HEK293 (cell line): Measurements from ENCODE around the gene CAPN15.

ENCODE experiments used
- CTCF ChIA-PET: fragments of 350-600 bp; formaldehyde crosslinking; extraction: SDS; loops from one replicate; lab custom pipeline; 2021; ENCODE audit warnings: antibody characterized with exemption; lab: Yijun Ruan, JAX
- POLR2A ChIA-PET: fragments of 300-600 bp; formaldehyde crosslinking; extraction: SDS; loops from one replicate; lab custom pipeline; 2020; ENCODE audit warnings: antibody characterized with exemption, inconsistent platforms; lab: Yijun Ruan, JAX
- H3K27ac ChIP-seq: fragments of 200-500 bp; sonication (Bioruptor generic); 2 replicates; pipeline ENCODE4 v1.5.1; 2014; ENCODE audit warnings: low read depth, low read length, control low read depth, inconsistent platforms; ENCODE audit errors: extremely low read depth
- H3K36me3 ChIP-seq, 2 experiments: fragments of 200-500 bp in 1 of 2; sonication (Bioruptor generic) in 1 of 2; 1 replicate in 1 of 2; 2 replicates in 1 of 2; pipeline ENCODE4 v1.5.1; 2014 to 2017; ENCODE audit warnings: inconsistent platforms in 2 of 2, low read length in 2 of 2; ENCODE audit not compliant: control insufficient read depth in 2 of 2, insufficient read depth in 1 of 2
- H3K4me1 ChIP-seq: fragments of 200-500 bp; sonication (Bioruptor generic); 2 replicates; pipeline ENCODE4 v1.5.1; 2014; ENCODE audit warnings: mild to moderate bottlenecking, low read length, inconsistent platforms; ENCODE audit not compliant: control insufficient read depth, insufficient read depth
- H3K4me3 ChIP-seq: 2 replicates; pipeline ENCODE4 v1.5.1; 2011; ENCODE audit warnings: low read depth, mild to moderate bottlenecking, control low read depth, low read length, moderate library complexity
- H3K9me3 ChIP-seq: fragments of 200-500 bp; sonication (Bioruptor generic); 2 replicates; pipeline ENCODE4 v1.5.1; 2014; ENCODE audit warnings: low read depth, low read length, inconsistent platforms; ENCODE audit not compliant: control insufficient read depth, insufficient read depth
- GLI4 ChIP-seq: fragments of 450-650 bp; formaldehyde crosslinking; IDR thresholded peaks from 2 replicates; pipeline ENCODE4 v1.5.1; 2016; ENCODE audit warnings: missing biosample characterization, missing genetic modification characterization
- KLF1 ChIP-seq: fragments of 450-650 bp; formaldehyde crosslinking; IDR thresholded peaks from 2 replicates; pipeline ENCODE4 v1.5.1; 2016; ENCODE audit warnings: missing biosample characterization, missing genetic modification characterization
- KLF16 ChIP-seq: fragments of 450-650 bp; formaldehyde crosslinking; IDR thresholded peaks from 2 replicates; pipeline ENCODE4 v1.5.1; 2017; ENCODE audit warnings: missing biosample characterization, missing genetic modification characterization
- PATZ1 ChIP-seq: fragments of 450-650 bp; formaldehyde crosslinking; IDR thresholded peaks from 2 replicates; pipeline ENCODE4 v1.5.1; 2016; ENCODE audit warnings: missing biosample characterization, missing genetic modification characterization
- PRDM1 ChIP-seq: fragments of 450-650 bp; formaldehyde crosslinking; IDR thresholded peaks from 2 replicates; pipeline ENCODE4; 2016; ENCODE audit warnings: missing biosample characterization, missing genetic modification characterization
- PRDM6 ChIP-seq: fragments of 450-650 bp; formaldehyde crosslinking; IDR thresholded peaks from 2 replicates; pipeline ENCODE4 v1.5.1; 2017; ENCODE audit warnings: missing biosample characterization, missing genetic modification characterization
- ZBTB26 ChIP-seq: fragments of 450-650 bp; formaldehyde crosslinking; optimal IDR thresholded peaks from 2 replicates; pipeline ENCODE3; 2016; ENCODE audit warnings: missing biosample characterization, mild to moderate bottlenecking, missing genetic modification characterization
- ZFP69B ChIP-seq: fragments of 450-650 bp; formaldehyde crosslinking; IDR thresholded peaks from 2 replicates; pipeline ENCODE4 v1.5.1; 2016; ENCODE audit warnings: missing biosample characterization, missing genetic modification characterization
- ZIC2 ChIP-seq: fragments of 450-650 bp; formaldehyde crosslinking; IDR thresholded peaks from 2 replicates; pipeline ENCODE4 v1.5.1; 2016; ENCODE audit warnings: missing biosample characterization, missing genetic modification characterization
- ZNF112 ChIP-seq: fragments of 450-650 bp; formaldehyde crosslinking; IDR thresholded peaks from 2 replicates; pipeline ENCODE4 v1.5.0; 2017; ENCODE audit warnings: missing biosample characterization, missing genetic modification characterization
- ZNF138 ChIP-seq: fragments of 450-650 bp; formaldehyde crosslinking; IDR thresholded peaks from 2 replicates; pipeline ENCODE4 v1.5.1; 2016; ENCODE audit warnings: missing biosample characterization, missing genetic modification characterization, borderline replicate concordance
- ZNF175 ChIP-seq: fragments of 450-650 bp; formaldehyde crosslinking; IDR thresholded peaks from 2 replicates; pipeline ENCODE4 v1.5.1; 2016; ENCODE audit warnings: missing biosample characterization, missing genetic modification characterization
- ZNF223 ChIP-seq: fragments of 450-650 bp; formaldehyde crosslinking; IDR thresholded peaks from 2 replicates; pipeline ENCODE4 v1.5.1; 2016; ENCODE audit warnings: missing biosample characterization, missing genetic modification characterization
- ZNF248 ChIP-seq: fragments of 450-650 bp; formaldehyde crosslinking; IDR thresholded peaks from 2 replicates; pipeline ENCODE4 v1.5.1; 2017; ENCODE audit warnings: missing biosample characterization, missing genetic modification characterization
- ZNF391 ChIP-seq: fragments of 450-650 bp; formaldehyde crosslinking; IDR thresholded peaks from 2 replicates; pipeline ENCODE4 v1.5.1; 2016; ENCODE audit warnings: low read depth, missing biosample characterization, missing genetic modification characterization, borderline replicate concordance
- ZNF416 ChIP-seq: fragments of 450-650 bp; formaldehyde crosslinking; IDR thresholded peaks from 2 replicates; pipeline ENCODE4 v1.5.1; 2016; ENCODE audit warnings: missing biosample characterization, missing genetic modification characterization
- ZNF48 ChIP-seq: fragments of 450-650 bp; formaldehyde crosslinking; IDR thresholded peaks from 2 replicates; pipeline ENCODE4 v1.5.1; 2016; ENCODE audit warnings: missing biosample characterization, missing genetic modification characterization
- ZNF561 ChIP-seq: fragments of 450-650 bp; IDR thresholded peaks from 2 replicates; pipeline ENCODE4 v1.5.1; 2018; ENCODE audit warnings: missing biosample characterization, missing genetic modification characterization, borderline replicate concordance
- ZNF571 ChIP-seq: fragments of 450-650 bp; formaldehyde crosslinking; IDR thresholded peaks from 2 replicates; pipeline ENCODE4 v1.5.0; 2017; ENCODE audit warnings: missing biosample characterization, missing genetic modification characterization
- ZNF785 ChIP-seq: fragments of 450-650 bp; formaldehyde crosslinking; IDR thresholded peaks from 2 replicates; pipeline ENCODE4 v1.5.1; 2016; ENCODE audit warnings: missing biosample characterization, missing genetic modification characterization
- ZNF837 ChIP-seq: fragments of 450-650 bp; formaldehyde crosslinking; IDR thresholded peaks from 2 replicates; pipeline ENCODE4 v1.5.1; 2016; ENCODE audit warnings: missing biosample characterization, missing genetic modification characterization
- ZSCAN23 ChIP-seq: fragments of 450-650 bp; formaldehyde crosslinking; IDR thresholded peaks from 2 replicates; pipeline ENCODE4 v1.5.1; 2016; ENCODE audit warnings: missing biosample characterization, missing genetic modification characterization

Gene CAPN15

GRCh38 chr16:512802-513201 lies 14.7 kb upstream of the CAPN15 start:
- H3K4me3 ChIP-seq, result no peak overlapping the region
- H3K9me3 ChIP-seq, result no peaks in the 10 kb centered on the region
- POLR2A ChIA-PET, result no interaction called here
- CTCF ChIA-PET, result interaction anchor here (0.6 kb wide), 1 partner anchor 419 kb away, joined by 4 read pairs; no protein-coding TSS in a partner anchor
- H3K36me3 ChIP-seq, result peaks cover 0 to 49% of the 10 kb centered on the region in 2 experiments; a peak in 2 of 3 replicates
- no peak overlapping the region for H3K27ac ChIP-seq
- TF ChIP-seq ZNF571 (tag by site-specific recombination) (no peak), PATZ1 (tag by site-specific recombination) (no peak), ZIC2 (tag by site-specific recombination) (peak; percentile 98), ZNF785 (tag by site-specific recombination) (no peak), ZNF138 (tag by site-specific recombination) (no peak), ZNF223 (tag by site-specific recombination) (no peak), ZNF175 (tag by site-specific recombination) (no peak), ZNF561 (tag by site-specific recombination) (no peak)
- no peaks in the 10 kb centered on the region for H3K4me1 ChIP-seq

- ChIA-PET POLR2A (interaction anchor here (0.6 kb wide), 1 partner anchor 13 kb away, joined by 4 read pairs; no protein-coding TSS in a partner anchor), CTCF (no interaction called here)
- no peaks in the 10 kb centered on the region for H3K4me1 ChIP-seq
- TF ChIP-seq ZNF112 (tag by site-specific recombination) (no peak), ZBTB26 (no peak), ZNF48 (tag by site-specific recombination) (no peak), ZFP69B (tag by site-specific recombination) (no peak), ZNF837 (tag by site-specific recombination) (no peak)
- peaks cover 0 to 52% of the 10 kb centered on the region in 2 experiments; a peak in 2 of 3 replicates for H3K36me3 ChIP-seq
- no peak overlapping the region for H3K4me3 ChIP-seq
- no peak overlapping the region for H3K27ac ChIP-seq
- no peaks in the 10 kb centered on the region for H3K9me3 ChIP-seq
Measured at GRCh38 chr16:513950-514349, 13.6 kb upstream of the CAPN15 start.

GRCh38 chr16:515175-515938 lies 12.2 kb upstream of the CAPN15 start:
- POLR2A ChIA-PET, result no interaction called here
- no peak overlapping the region for H3K27ac ChIP-seq
- CTCF ChIA-PET, result no interaction called here

GRCh38 chr16:515939-516226 lies 11.6 kb upstream of the CAPN15 start:
- no peak overlapping the region for H3K27ac ChIP-seq
- no peaks in the 10 kb centered on the region for H3K9me3 ChIP-seq
- ChIA-PET POLR2A (no interaction called here), CTCF (no interaction called here)
- TF ChIP-seq GLI4 (tag by site-specific recombination) (no peak), ZNF391 (tag by site-specific recombination) (no peak), PRDM6 (no peak), ZSCAN23 (tag by site-specific recombination) (no peak), PRDM1 (tag by site-specific recombination) (no peak), KLF16 (tag by site-specific recombination) (no peak), ZNF248 (tag by site-specific recombination) (no peak)
- no peaks in the 10 kb centered on the region for H3K4me1 ChIP-seq
- H3K36me3 ChIP-seq, result peaks cover 0 to 55% of the 10 kb centered on the region in 2 experiments; a peak in 2 of 3 replicates
- H3K4me3 ChIP-seq, result no peak overlapping the region

More at GRCh38 chr16:515175-515938, 12.2 kb upstream of the CAPN15 start:
- H3K9me3 ChIP-seq, result no peaks in the 10 kb centered on the region
- TF ChIP-seq ZNF416 (tag by site-specific recombination) (no peak), KLF1 (tag by site-specific recombination) (peak; percentile 94)
- H3K4me1 ChIP-seq, result no peaks in the 10 kb centered on the region
- H3K4me3 ChIP-seq, result no peak overlapping the region
- H3K36me3 ChIP-seq, result peaks cover 0 to 53% of the 10 kb centered on the region in 2 experiments; a peak in 2 of 3 replicates
